RWPE2 (cell line): Measurements from ENCODE around the gene GPR25.

Experiments
- ATAC-seq: fragments of 200-7000 bp; cut with Tn5 transposase; 3 replicates; pipeline ENCODE4 v1.9.1; 2021; ENCODE audit warnings: low read depth
- DNase-seq: peaks from one replicate; pipeline ENCODE4 v3.0.0-alpha.2; 2020; ENCODE audit warnings: low spot score
- H3K27ac ChIP-seq: fragments of 450-650 bp; 2 replicates; pipeline ENCODE4 v1.5.1; 2017; ENCODE audit warnings: mild to moderate bottlenecking; ENCODE audit not compliant: poor library complexity, severe bottlenecking
- H3K27me3 ChIP-seq: fragments of 250-450 bp; sonication (Bioruptor Pico); 2 replicates; pipeline ENCODE4 v1.5.1; 2021; ENCODE audit warnings: mild to moderate bottlenecking, moderate library complexity; ENCODE audit not compliant: insufficient read depth, poor library complexity, severe bottlenecking
- H3K36me3 ChIP-seq: fragments of 250-450 bp; sonication (Bioruptor Pico); 2 replicates; pipeline ENCODE4 v1.5.1; 2020; ENCODE audit warnings: low read depth, mild to moderate bottlenecking, moderate library complexity
- H3K4me1 ChIP-seq: fragments of 250-450 bp; sonication (Bioruptor Pico); 2 replicates; pipeline ENCODE4 v1.5.1; 2021; ENCODE audit warnings: mild to moderate bottlenecking, moderate library complexity; ENCODE audit not compliant: insufficient read depth, poor library complexity, severe bottlenecking
- H3K4me3 ChIP-seq: fragments of 250-450 bp; sonication (Bioruptor Pico); 2 replicates; pipeline ENCODE4 v1.5.1; 2021; ENCODE audit warnings: mild to moderate bottlenecking, moderate library complexity; ENCODE audit not compliant: severe bottlenecking
- H3K9me3 ChIP-seq: fragments of 250-450 bp; sonication (Bioruptor Pico); 2 replicates; pipeline ENCODE4 v1.5.1; 2021; ENCODE audit warnings: mild to moderate bottlenecking, moderate library complexity; ENCODE audit not compliant: severe bottlenecking
- TF ChIP-seq, protein P1 (sequence below): fragments of 450-650 bp; IDR thresholded peaks from one replicate; pipeline ENCODE4 v1.5.1; 2017; ENCODE audit warnings: mild to moderate bottlenecking, moderate library complexity; ENCODE audit not compliant: poor library complexity, severe bottlenecking

GPR25 gene

DNA sequence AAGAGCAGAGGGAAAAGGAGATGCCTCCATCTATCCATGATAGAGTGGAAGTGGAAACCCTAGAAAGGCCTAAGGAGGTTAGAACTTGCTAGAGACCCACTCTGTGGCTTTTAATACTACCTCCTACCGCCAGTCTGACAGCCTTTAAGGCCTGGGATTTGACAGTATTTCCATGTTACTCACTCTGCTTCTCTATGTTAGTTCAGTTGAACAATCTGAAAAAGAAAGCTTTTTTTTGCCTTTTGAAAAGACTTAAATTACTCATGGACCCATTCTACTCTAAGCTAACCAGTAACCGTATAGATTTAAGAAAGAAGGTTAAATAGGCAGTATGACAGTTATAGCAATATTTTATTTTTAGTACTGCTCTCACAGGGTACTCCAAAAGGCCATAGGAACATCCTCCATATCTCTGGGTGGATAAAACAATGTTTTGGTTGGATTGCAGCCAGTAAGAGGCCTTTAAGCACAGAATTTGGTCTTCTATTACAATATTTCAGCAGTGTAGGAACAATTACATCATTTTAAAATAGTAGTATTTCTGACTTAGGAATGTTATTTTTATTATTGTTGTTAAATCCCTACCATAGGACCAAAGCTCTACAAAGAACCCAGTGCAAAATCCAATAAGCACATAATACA is 15.9 kb upstream of the GPR25 start:
- TF ChIP-seq, protein P1, sequence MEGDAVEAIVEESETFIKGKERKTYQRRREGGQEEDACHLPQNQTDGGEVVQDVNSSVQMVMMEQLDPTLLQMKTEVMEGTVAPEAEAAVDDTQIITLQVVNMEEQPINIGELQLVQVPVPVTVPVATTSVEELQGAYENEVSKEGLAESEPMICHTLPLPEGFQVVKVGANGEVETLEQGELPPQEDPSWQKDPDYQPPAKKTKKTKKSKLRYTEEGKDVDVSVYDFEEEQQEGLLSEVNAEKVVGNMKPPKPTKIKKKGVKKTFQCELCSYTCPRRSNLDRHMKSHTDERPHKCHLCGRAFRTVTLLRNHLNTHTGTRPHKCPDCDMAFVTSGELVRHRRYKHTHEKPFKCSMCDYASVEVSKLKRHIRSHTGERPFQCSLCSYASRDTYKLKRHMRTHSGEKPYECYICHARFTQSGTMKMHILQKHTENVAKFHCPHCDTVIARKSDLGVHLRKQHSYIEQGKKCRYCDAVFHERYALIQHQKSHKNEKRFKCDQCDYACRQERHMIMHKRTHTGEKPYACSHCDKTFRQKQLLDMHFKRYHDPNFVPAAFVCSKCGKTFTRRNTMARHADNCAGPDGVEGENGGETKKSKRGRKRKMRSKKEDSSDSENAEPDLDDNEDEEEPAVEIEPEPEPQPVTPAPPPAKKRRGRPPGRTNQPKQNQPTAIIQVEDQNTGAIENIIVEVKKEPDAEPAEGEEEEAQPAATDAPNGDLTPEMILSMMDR: no peak
- ATAC-seq (no peak), DNase-seq (no peak)
- Histone ChIP-seq H3K9me3 (no peaks in the 10 kb centered on the region), H3K4me3 (no peak overlapping the region), H3K4me1 (no peaks in the 10 kb centered on the region), H3K27me3 (no peaks in the 10 kb centered on the region), H3K36me3 (peaks cover 94% of the 10 kb centered on the region), H3K27ac (no peak overlapping the region)

DNA sequence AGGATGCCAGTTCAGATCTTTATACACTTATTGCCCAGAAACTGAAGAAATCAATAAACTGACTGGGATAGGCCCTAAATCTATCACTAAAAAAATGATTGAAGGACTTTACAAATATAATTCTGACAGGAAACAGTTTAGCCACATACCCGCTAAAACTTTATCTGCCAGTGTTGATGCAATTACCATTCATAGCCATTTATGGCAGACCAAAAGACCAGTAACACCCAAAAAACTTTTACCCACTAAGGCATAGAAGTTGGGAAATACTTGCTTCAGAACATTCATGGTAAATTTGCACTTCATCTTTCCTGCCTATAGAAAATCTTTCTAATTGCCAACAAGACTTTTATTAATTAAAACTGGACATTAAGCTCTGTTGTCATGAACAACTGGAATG is 15.0 kb upstream of the GPR25 start:
- H3K36me3 ChIP-seq: peaks cover 94% of the 10 kb centered on the region
- no peaks in the 10 kb centered on the region for H3K27me3 ChIP-seq
- H3K4me3 ChIP-seq: no peak overlapping the region
- ATAC-seq (no peak), DNase-seq (no peak)
- no peak overlapping the region for H3K27ac ChIP-seq
- H3K9me3 ChIP-seq: no peaks in the 10 kb centered on the region
- TF ChIP-seq, protein P1: no peak
- no peaks in the 10 kb centered on the region for H3K4me1 ChIP-seq

DNA sequence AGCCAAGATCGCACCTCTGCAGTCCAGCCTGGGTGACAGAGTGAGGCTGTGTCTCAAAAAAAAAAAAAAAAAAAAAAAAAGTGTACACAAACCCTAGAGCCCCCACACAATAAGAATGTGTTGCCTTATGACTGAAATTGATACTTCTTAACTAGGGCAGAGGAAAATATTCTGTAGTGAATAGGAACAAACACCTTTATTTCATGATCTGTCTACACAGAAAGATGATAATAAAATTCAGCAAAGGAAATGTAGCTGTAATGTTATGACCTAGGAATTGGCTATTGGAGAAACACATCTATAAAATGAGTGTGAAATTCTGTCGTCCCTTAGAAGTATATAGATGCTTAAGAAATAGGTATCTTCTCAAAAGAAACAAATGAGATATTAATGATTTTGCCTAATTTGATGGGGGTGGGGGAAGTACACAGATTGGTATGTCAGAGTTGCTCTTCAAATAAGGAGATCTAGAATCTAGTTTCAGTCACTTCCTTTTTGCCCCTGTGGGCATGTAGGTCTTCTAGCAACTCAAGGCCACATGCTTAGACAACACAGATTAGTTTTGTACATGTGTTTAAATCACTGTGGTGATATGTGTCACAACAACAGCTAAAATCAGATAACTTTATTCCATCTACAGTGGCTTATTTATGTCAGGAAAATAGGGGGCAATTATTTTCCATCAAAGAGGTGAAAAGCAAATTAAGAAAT is 10.7 kb upstream of the GPR25 start:
- H3K9me3 ChIP-seq: no peaks in the 10 kb centered on the region
- H3K36me3 ChIP-seq: peaks cover 59% of the 10 kb centered on the region
- ATAC-seq (no peak), DNase-seq (no peak)
- no peaks in the 10 kb centered on the region for H3K27me3 ChIP-seq
- no peak overlapping the region for H3K27ac ChIP-seq
- H3K4me3 ChIP-seq: no peak overlapping the region
- H3K4me1 ChIP-seq: no peaks in the 10 kb centered on the region
- TF ChIP-seq, protein P1: no peak

DNA sequence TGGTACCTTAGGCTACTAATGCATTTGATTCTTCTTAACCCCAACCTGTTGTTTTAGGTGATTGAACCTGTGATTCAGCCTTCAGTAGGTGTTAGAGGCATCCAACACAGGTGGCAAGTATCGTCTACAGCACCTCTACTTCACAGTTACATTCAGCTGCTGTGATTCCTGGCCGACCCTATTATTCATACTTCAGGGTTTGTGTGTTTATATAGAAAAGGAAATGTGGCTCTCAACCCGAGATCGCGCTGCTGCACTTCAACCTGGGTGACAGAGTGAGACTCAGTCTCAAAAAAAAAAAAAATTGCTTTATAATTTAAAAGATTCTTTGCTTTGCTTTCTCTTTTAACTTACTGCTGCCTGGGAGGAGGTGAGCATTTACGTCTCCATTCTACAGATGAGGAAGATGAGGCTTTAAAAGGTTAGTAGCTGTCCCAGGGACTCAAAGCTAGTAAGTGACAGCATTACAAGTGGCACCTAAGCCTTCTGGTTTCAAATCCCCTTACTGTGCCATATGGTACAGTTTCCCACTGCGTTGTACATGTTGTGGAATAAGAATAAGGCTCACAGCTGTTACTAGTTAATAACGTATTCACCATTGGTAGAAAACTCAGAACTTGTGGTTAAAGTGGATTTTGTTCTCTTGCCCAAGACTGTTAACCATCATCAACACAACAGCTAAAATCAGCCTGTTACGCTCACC is 9.9 kb upstream of the GPR25 start:
- no peaks in the 10 kb centered on the region for H3K27me3 ChIP-seq
- no peaks in the 10 kb centered on the region for H3K9me3 ChIP-seq
- no peak overlapping the region for H3K27ac ChIP-seq
- ATAC-seq: no peak
- no peak overlapping the region for H3K4me3 ChIP-seq
- DNase-seq: no peak
- TF ChIP-seq, protein P1: no peak
- H3K4me1 ChIP-seq: no peaks in the 10 kb centered on the region
- H3K36me3 ChIP-seq: peaks cover 51% of the 10 kb centered on the region

DNA sequence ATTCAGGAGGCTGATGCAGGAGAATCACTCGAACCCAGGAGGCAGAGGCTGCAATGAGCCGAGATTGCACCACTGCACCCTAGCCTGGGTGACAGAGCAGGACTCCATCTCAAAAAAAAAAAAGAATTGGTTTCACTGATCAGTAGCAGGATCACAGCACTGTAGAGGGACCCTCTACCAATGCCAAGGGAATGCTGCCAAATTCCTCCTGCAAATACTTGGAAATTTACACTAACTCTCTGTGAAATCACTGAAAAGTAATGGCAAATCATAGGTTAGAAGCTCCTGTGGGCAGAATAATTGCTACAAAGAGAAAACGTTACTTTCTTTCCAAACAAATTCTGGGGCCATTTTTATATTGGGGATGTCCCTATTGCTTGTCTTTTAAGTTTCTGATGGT is 6.7 kb upstream of the GPR25 start:
- Histone ChIP-seq H3K9me3 (no peaks in the 10 kb centered on the region), H3K4me3 (no peak overlapping the region), H3K27me3 (no peaks in the 10 kb centered on the region), H3K36me3 (peaks cover 19% of the 10 kb centered on the region), H3K4me1 (no peaks in the 10 kb centered on the region), H3K27ac (no peak overlapping the region)
- no peak for DNase-seq
- TF ChIP-seq, protein P1: no peak
- no peak for ATAC-seq
